Lower lobe of right lung (tissue), 2 donors: ENCODE data around the gene ADGRG7. TPM values are rescaled to one million over a fixed set of nuclear protein-coding genes. Genes with fewer than 3 reads are reported as not detected.

Source experiments
- ATAC-seq, 2 donors: fragments of 200-7000 bp; cut with Tn5 transposase; one replicate each; pipeline ENCODE4 v1.9.1; 2020 to 2022; ENCODE audit warnings: mild to moderate bottlenecking in 2 of 2, moderate library complexity in 2 of 2
- DNase-seq: peaks from one replicate; pipeline ENCODE4 v3.0.0-alpha.2; 2020
- H3K27ac ChIP-seq: fragments of 200-600 bp; one replicate; pipeline ENCODE4 v1.8.0; 2022
- H3K27me3 ChIP-seq: fragments of 200-600 bp; one replicate; pipeline ENCODE4 v1.8.0; 2022; ENCODE audit warnings: low read depth
- H3K36me3 ChIP-seq: fragments of 200-600 bp; one replicate; pipeline ENCODE4 v1.8.0; 2022; ENCODE audit warnings: mild to moderate bottlenecking
- H3K4me1 ChIP-seq: fragments of 200-600 bp; one replicate; pipeline ENCODE4 v1.8.0; 2022
- H3K4me3 ChIP-seq: fragments of 200-600 bp; one replicate; pipeline ENCODE4 v1.8.0; 2022; ENCODE audit warnings: mild to moderate bottlenecking
- H3K9me3 ChIP-seq: fragments of 200-600 bp; one replicate; pipeline ENCODE4 v1.8.0; 2022
- CTCF ChIP-seq: fragments of 200-600 bp; IDR thresholded peaks from one replicate; pipeline ENCODE4 v1.8.0; 2022; ENCODE audit warnings: antibody characterized with exemption, mild to moderate bottlenecking
- intact Hi-C: fragments of 100-400 bp; cut with DNase I; formaldehyde crosslinking; loops from one replicate; pipeline ENCODE4 v1.11.0; 2022
- total RNA-seq: library from RNA; stranded (reverse); fragmentation: NEBNext Ultra II Directional; extraction: Animal tissue kit (Norgen Biotek cat#: 25700); gene quantifications from one replicate; pipeline ENCODE4 v1.2.1, GENCODE V29; 2021
- donor health status: DM: no; HTN: yes; CAD: no; lungs with severe emphysema.

Gene ADGRG7
- total RNA-seq, 1 donor from 2014 or later: not detected

- Histone ChIP-seq H3K4me3 (no peak overlapping the region), H3K36me3 (peaks cover 97% of the 10 kb centered on the region), H3K9me3 (no peaks in the 10 kb centered on the region), H3K27ac (no peak overlapping the region), H3K4me1 (no peaks in the 10 kb centered on the region), H3K27me3 (no peaks in the 10 kb centered on the region)
- TF ChIP-seq CTCF: peak; percentile 24
- DNase-seq (no peak), ATAC-seq (peak; percentile 21 to 68)
- intact Hi-C loops: no loop called here
Observed at GRCh38 chr3:100737334-100737733, 127.9 kb downstream of the ADGRG7 start.

GRCh38 chr3:100740207-100740606 lies 130.8 kb downstream of the ADGRG7 start:
- peaks cover 95% of the 10 kb centered on the region for H3K36me3 ChIP-seq
- H3K9me3 ChIP-seq: no peaks in the 10 kb centered on the region
- intact Hi-C loops: no loop called here
- ATAC-seq (no peak), DNase-seq (no peak)
- no peaks in the 10 kb centered on the region for H3K4me1 ChIP-seq
- no peak overlapping the region for H3K4me3 ChIP-seq
- no peak for TF ChIP-seq CTCF
- H3K27ac ChIP-seq: no peak overlapping the region
- no peaks in the 10 kb centered on the region for H3K27me3 ChIP-seq

- DNase-seq: no peak
- no peak for ATAC-seq
- Histone ChIP-seq H3K27me3 (no peaks in the 10 kb centered on the region), H3K4me3 (no peak overlapping the region), H3K27ac (no peak overlapping the region), H3K36me3 (peaks cover 97% of the 10 kb centered on the region), H3K9me3 (no peaks in the 10 kb centered on the region), H3K4me1 (no peaks in the 10 kb centered on the region)
- intact Hi-C loops: no loop called here
- TF ChIP-seq CTCF: no peak
Observed at GRCh38 chr3:100743535-100743934, 134.1 kb downstream of the ADGRG7 start.

- peaks cover 97% of the 10 kb centered on the region for H3K36me3 ChIP-seq
- TF ChIP-seq CTCF: no peak
Observed at GRCh38 chr3:100744671-100745070, 135.3 kb downstream of the ADGRG7 start.

More at GRCh38 chr3:100744671-100745070, 135.3 kb downstream of the ADGRG7 start:
- DNase-seq: no peak
- no peak for ATAC-seq
- intact Hi-C loops: no loop called here
- Histone ChIP-seq H3K4me1 (no peaks in the 10 kb centered on the region), H3K9me3 (no peaks in the 10 kb centered on the region), H3K27ac (no peak overlapping the region), H3K27me3 (no peaks in the 10 kb centered on the region), H3K4me3 (no peak overlapping the region)

Other genes starting within 250 kb of the ADGRG7 start
- 31.3 TPM for gene TOMM70, start 208.5 kb upstream of the ADGRG7 start, total RNA-seq
- 2.0 TPM for gene LNP1, start 208.1 kb upstream of the ADGRG7 start, total RNA-seq
- 17.2 TPM for gene TMEM45A, start 117.0 kb upstream of the ADGRG7 start, total RNA-seq
- 57.5 TPM for gene TFG, start 99.9 kb downstream of the ADGRG7 start, total RNA-seq